Ureter (tissue), 1 donor: ENCODE results near the gene ALG9. TPM values are rescaled to one million over a fixed set of nuclear protein-coding genes. Genes with fewer than 3 reads are reported as not detected.

Source experiments
- DNase-seq: peaks from one replicate; pipeline ENCODE4 v3.0.0-alpha.2; 2020; ENCODE audit warnings: low spot score
- total RNA-seq: library from RNA; stranded (reverse); gene quantifications from one replicate; pipeline ENCODE4 v1.2.4, GENCODE V29; 2023
- donor health status: DM: yes; HTN: yes; CAD: no.

ALG9 gene
- total RNA-seq, 1 donor from 2014 or later, result 33.5 TPM

GRCh38 chr11:111879637-111879960, 8.2 kb upstream of the ALG9 start:
- DNase-seq, result no peak

DNA sequence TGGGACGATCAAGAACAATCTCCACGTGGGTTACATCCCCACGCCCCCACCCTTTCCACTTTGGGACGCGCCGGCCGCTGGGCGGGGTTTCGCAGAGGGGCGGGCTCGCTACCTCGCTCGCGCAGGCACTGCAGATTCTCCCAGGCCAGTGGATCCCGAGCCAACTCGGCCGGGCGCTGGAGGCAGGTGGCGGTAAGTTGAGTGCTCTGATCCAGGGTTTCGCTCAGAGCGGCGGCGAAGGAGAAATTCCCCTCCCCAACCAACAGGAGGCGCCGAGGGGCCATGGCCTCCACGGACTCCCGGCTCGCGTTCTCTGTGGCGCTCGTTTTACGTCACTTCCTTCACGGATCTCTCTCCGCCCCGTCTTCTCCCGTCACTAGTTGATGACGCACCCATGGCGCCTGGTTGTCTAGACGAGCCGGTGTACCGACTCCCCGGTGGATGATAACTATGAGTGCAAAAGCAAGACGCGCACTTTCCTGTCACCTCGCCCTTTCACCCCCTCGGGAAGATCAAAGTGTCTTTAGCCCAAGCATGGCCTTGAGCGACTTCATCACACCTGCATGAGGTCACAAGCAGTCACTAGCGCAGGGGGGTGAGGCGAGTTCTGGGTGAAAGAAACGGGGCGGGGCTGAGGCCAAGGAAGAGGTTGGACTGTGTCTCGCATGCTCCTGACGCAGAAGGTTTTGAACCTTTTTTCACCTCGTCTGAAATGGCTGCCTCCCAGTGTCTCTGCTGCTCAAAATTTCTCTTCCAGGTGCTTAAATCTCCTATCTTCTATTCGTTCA, 7.7 kb upstream of the ALG9 start, which contains the start of the genes CFAP68 and FDXACB1:
CFAP68 (plus strand) TSS at position 693 of the 788 bp plus-strand sequence; CDS start at position 713, 20 bp downstream.
FDXACB1 (minus strand) TSS at position 317 of the 788 bp plus-strand sequence; CDS start at position 284, 33 bp downstream.
- peak; percentile 98 for DNase-seq

GRCh38 chr11:111878385-111878848, 7.0 kb upstream of the ALG9 start:
- DNase-seq, result no peak

DNA sequence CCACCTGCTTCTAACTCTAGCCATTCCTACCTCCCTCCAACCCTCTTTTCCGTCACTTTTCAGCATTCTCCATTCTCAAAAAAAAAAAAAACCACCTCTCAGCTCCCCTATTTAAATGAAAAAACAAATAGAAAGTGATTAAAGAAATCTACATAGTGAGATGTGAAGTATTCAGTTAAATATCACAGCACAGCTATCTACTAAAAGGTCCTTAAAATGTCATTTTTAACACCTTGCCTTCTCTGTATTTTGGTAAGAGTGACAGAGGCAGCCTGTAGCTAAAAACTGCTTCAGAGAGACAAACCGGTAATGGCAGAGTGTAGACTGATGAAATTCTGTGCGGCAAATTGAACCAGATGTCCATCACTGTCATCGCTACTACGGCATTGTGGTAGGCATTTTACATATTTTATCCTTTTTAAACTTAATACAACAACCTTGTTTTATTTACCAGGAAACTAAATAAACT, 346 bp upstream of the ALG9 start:
- no peak for DNase-seq

DNA sequence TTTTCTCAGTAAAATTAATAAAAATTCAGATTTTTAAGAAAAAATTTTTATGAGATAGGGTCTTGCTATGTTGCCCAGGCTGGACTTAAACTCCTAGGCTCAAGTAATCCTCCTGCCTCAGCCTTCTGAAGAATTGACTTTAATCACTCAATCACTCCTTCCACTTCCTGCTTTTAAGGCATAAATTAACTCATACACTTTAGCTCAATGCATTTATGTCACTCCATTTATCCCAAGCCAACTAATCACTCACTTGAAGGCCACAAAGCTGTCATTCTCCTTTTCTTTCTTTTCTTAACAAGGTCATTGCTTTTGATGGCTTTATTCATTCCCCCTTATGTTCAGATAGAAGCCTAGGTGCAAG, 877 bp downstream of the ALG9 start:
- no peak for DNase-seq

DNA sequence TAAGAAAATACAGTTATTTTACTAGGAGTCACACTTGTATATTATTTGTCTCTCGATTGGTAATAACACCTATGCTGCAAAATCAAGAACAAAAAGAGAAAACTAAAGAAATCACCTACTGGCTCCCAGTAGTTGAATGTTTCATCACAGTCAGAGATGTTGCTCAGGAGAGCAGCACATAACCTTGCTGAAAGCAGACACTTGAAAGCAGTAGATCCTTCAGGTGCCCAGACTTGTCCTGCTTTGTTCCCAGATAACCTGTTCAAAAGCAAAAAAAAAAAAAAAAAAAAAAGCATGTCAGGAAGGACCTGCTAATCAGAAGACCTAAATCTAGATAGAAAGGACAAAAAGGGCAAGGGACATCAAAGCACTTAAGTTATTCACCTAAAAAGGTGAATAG, 1.3 kb downstream of the ALG9 start:
- no peak for DNase-seq

- no peak for DNase-seq
These were observed 11.1 kb downstream of the ALG9 start for GRCh38 chr11:111860257-111860656.

DNA sequence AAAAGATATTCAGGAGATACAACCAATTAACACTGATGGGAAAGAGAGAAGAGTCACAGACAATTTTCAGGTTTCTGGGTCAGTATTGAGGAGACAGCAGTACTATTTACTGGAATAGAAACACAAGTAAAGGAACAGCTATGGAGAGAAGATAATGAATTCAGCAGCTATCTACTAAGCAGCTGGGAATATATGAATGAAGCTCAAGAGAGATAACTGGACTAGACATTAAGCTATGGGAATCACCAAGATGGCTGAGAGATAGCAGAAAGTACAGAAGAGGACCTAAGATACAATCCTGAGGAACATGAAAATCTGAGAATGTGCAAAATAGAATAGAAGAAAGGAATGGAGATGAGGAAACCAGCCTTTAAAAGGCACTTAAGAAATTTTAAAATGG, 15.9 kb downstream of the ALG9 start:
- no peak for DNase-seq

DNA sequence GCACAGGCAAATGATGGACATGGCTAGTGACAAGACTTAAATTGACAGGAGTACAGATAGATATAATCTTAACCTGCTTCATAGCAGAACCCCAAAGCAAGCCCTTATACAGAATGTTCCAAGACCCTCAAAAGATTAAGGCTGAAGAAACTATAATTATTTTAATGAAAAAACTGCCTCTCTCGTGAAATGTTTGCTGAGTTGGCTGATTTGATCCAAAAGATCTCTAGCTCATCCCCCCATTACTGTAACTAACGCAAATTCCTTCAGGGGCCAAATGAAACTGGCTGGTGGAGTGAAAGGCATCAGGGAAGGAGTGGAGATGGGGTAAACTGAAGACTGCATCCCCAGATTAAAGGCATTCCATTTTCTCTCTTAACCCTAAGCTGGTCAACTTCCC, 19.3 kb downstream of the ALG9 start:
- no peak for DNase-seq

DNA sequence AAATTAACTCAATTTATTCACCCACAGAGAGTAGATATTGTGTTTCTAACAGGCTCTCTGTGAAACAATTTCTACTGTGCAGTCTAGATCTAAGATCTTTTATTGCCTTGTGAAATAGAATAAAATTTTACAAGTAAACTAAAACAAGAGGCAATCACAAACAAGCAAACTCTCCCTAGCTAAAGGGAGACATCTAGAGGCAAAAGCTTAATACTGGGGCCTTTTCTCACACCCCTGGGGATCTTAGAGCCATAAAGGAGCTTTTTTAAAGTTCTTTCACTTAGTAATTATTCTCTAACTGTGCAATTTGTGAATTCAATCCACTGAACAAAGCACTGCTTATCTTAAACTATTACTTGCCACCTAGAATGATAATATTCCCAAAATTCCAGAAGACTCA, 19.7 kb downstream of the ALG9 start:
- DNase-seq, result no peak

DNA sequence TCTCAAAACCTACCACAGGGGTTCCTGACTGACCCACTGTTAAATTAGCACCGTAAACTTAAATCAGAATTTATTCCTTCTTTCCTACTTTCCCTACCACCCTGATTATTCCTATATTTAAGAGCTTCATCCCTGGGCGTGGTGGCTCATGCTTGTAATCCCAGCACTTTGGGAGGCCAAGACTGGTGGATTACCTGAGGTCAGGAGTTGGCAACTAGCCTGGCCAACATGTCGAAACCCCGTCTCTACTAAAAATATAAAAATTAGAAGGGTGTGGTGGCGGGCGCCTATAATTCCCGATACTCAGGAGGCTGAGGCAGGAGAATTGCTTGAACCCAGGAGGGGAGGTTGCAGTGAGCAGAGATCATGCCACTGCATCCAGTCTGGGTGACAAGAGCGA, 20.3 kb downstream of the ALG9 start:
- no peak for DNase-seq

DNA sequence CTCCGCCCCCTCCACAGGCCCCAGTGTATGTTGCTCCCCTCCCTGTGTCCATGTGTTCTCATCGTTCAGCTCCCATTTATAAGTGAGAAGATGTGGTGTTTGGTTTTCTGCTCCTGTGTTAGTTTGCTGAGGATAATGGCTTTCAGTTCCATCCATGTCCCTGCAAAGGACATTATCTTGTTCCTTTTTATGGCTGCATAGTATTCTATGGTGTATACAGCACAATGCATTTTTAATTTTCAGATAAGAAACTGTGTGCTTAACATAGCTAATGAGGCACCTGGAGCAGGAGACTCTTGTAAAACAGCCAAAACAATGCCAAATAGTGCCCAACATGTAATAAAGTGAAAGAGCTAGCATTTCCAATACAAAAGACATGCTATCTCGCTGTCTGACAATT, 21.8 kb downstream of the ALG9 start:
- no peak for DNase-seq

DNA sequence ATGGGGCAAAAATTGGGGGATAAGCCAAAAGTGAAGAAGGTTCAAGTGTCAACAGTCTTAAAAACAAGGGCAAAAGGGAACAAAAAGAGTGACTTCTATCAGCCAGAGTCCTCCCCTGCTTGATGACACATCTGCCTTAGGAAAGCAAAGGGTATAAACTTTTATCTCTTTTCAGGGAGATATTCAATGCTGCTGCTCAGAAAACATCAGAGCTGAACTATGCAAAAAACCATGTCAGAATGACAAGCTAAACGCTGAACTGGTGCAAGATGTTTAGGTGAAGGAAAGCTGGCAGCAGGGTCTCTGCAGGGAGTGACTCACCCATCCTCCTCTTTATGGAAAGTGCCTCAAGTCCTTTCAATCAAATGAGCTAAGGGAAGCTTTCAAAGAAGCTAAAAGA, 24.7 kb downstream of the ALG9 start:
- no peak for DNase-seq

GRCh38 chr11:111846063-111846462, 25.3 kb downstream of the ALG9 start:
- no peak for DNase-seq

DNA sequence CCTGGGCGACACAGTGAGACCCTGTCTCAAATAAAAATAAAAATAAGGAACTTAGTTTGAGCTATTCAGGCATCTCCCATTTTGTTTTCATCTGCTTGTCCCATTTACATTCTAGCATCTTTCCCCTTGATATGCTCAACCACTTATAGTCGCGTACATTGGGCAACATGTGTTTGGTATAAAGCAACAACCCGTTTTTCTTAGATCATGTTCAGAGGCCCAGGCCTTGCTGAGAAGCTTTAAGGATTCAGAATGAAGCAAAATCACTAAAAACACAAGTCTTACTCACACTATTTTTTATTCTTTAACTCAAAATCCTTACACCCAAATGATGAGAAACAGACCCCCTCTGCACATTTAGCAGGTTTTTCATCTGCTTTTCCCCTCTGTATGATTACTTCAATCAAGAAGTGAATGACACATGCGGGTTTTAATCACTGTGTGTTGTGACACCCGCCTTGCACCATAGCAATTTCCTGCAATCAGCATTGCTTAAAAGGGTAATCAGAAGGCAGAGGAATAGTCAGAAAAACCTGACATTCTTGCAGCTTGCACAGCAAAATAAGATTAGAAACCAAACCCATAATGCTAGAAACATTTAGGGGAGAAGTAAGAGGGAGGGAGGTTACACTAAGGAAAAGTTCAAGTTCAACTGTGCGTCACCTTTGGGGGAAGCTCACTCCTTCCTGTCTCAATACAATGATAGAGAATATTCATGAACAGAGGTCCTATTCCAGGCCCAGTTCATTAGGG, 25.9 kb downstream of the ALG9 start:
- no peak for DNase-seq

GRCh38 chr11:111843661-111844060, 27.7 kb downstream of the ALG9 start:
- DNase-seq, result no peak

DNA sequence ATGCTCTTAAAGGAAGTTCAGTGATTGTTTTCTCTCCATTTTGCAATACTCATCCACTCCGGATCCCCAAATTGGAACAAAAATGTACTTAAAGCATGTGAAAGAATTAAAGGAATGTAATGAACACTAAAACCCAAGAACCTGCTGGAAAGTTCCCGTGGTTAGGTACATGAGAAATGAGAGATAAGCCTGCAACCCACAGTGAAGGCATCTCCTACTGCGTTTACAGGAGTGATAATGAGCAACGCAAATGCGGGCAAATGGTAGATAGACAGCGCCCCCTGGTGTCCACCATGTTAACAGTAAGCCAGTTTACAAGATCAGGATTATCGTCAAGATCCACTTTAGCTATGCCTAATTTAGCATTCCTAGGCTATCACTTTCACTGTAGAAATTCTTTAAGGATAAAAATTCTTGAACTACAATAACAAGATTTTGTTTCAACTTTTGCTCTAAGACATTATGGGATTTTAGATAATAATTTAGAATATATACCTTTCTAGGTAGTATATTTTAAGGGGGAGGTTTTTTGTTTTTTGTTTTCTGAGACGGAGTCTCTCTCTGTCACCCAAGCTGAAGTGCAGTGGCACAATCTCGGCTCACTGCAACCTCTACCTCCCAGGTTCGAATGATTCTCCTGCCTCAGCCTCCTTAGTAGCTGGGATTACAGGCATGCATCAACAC, 29.9 kb downstream of the ALG9 start:
- DNase-seq, result peak; percentile 90

- no peak for DNase-seq
These were observed 31.2 kb downstream of the ALG9 start for GRCh38 chr11:111840143-111840542.

- no peak for DNase-seq
These were observed 33.3 kb downstream of the ALG9 start for GRCh38 chr11:111838054-111838453.

GRCh38 chr11:111837366-111837891, 34.0 kb downstream of the ALG9 start:
- DNase-seq, result no peak

DNA sequence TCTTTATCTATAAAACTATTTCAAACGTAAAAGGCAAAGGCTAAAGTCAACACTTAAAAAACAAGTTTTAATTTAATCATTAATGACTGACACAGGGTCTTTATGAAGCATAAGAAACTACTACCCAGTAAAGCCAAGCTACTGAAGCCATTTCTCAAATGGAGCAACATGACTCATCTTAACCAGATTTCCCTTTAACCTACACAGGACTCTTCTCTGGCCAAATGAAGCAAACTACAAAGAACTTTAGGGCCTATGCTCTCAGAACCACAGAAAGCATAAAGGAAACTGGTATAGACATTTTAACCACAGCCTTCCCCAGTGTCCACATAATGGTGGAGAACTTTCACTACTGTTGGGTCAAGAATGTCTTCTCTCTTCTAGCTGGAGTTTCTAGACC, 34.7 kb downstream of the ALG9 start:
- no peak for DNase-seq

DNA sequence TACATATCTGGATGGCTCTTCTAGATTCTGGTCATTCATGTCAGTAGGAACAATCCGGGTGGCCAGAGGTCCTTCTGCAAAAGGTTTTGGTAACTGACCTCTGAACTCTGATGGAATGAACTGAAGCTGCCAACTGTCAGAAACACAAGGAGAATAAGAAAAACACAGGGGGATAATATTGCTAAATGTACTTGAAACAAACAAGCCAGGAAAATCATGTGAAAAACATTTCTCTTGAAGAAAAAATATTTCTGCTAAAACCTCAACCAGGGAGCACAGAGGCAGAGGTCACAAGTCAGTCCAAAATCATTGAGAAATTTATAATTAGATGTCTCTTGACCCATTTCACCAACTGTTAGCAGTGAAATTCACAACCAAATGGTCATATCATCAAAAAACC, 35.2 kb downstream of the ALG9 start:
- DNase-seq, result no peak
